Stimulated activated CD8-positive, alpha-beta memory T cell treated with anti-CD3 and anti-CD28 coated beads, Interleukin-12 subunit alpha, Interleukin-12 subunit beta, amount 100 ng/mL, for 24 hours (primary cell): ENCODE measurements around the gene ADCY1.
"Not testable (repeated sequence)": the region's sequence is repeated elsewhere in the genome, so short reads cannot be mapped to it uniquely, and the experiment has no call there.

Experiments
- DNase-seq: peaks from one replicate; pipeline ENCODE4 v3.0.0-alpha.2; 2020; ENCODE audit errors: extremely low read depth

Gene ADCY1

GRCh38 chr7:45759464-45759863, 185.3 kb downstream of the ADCY1 start:
- not testable (repeated sequence) for DNase-seq

- DNase-seq: not testable (repeated sequence)
Observed at GRCh38 chr7:45761545-45762205, 187.5 kb downstream of the ADCY1 start.

- DNase-seq: not testable (repeated sequence)
Observed at GRCh38 chr7:45762225-45762994, 188.2 kb downstream of the ADCY1 start.

GRCh38 chr7:45768516-45769394, 194.6 kb downstream of the ADCY1 start:
- peak; percentile 96 for DNase-seq

GRCh38 chr7:45769626-45770025, 195.5 kb downstream of the ADCY1 start:
- DNase-seq: not testable (repeated sequence)
